Endothelial cell of hepatic sinusoid (primary cell): ENCODE results near the gene ATG2A.

Experiments
- in situ Hi-C: cut with HindIII; loops from 2 replicates; pipeline ENCODE4 v1.10.0; 2017; ENCODE audit warnings: low sequenced_read_pairs

ATG2A gene

DNA sequence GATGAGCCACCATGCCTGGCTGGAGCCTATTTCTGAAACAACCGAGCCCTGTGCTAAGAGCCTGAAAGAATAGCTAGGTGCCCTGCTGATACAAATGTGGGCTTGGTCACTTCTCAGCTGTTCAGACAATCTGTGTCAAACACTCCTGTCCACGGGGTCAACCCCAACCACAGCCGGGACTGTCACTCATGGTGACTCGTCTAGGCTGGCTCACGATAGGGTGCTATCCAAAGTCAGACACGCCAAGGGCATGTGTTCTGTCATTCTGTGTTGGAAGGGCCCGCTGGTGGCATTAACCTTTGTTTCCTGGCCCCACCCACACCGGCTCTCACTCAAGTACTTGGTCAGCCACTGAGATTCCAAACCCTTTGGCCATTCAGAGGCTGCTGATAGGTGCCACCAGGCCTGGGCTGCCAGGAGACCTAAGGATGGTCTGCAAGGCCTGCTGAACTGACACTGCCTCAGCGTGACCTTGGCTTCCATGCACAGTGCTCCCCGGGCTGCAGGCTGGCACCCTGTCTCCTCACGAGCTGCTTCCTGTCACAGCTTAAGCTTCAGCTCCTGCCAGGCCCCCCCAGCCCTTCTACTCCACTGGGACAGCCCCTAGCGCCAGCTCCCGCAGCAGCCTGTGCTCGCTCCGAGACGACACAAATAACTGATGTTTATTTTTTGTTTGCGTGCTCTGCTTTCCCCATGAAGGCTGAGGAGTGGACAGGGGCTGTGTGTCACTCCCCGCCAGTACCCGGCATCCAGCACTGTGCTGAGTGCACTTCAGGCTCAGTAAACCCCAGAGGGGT is 58.3 kb downstream of the ATG2A start:
- in situ Hi-C loops = loop anchor here (10.0 kb wide), 1 partner anchor 84 kb away; the partner anchor contains the start of gene SF1

DNA sequence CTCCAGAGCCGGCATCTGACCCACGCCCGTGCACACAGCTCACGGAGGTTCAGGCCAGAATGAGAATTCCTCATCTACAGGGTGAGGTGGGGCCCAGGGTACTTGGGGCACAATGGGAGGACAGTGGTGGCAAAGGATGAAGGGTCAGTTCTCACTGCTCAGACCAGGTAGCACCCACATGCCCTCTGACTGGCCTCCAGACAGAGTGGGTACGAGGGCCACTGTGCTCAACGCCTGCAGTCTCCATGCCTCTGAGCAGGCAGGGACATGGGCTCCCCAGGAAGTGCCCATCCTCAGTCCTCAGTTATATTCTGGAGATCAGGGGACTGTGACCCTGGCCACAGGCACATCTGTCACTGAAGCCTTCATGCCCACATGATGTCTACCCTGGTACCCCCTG is 59.5 kb downstream of the ATG2A start:
- in situ Hi-C loops = loop anchor here (10.0 kb wide), 1 partner anchor 83 kb away; the partner anchor contains the start of gene SF1

GRCh38 chr11:64856382-64857227 is 60.4 kb downstream of the ATG2A start:
- in situ Hi-C loops = loop anchor here (10.0 kb wide), 1 partner anchor 82 kb away; the partner anchor contains the start of gene SF1

DNA sequence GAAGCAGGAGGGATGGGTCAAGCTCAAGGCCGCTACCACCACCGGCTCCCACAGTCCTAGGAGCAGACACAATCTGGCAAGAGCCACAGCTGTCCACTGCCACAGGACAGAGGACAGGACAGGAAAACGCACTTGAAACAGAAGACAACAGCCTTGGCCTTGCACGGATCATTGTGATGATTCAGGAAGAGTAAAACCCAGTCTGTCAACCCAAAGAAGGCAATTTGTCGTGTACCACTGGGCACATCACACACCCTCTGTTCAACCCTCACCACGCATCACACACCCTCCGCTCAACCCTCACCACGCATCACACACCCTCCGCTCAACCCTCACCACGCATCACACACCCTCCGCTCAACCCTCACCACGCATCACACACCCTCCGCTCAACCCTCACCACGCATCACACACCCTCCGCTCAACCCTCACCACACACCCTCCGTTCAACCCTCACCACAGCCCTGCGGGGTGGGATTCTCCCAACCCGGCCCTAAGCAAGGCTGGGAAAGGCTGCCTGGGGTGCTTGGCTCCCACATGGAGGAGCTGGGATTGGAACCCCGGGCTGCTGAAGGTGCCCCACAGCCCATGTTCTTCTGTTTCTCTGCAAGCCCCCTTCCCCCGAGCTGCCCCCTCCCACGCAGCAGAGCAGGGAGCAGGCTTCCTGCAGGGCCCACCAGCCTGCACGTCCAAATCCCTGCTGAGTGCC is 61.3 kb downstream of the ATG2A start:
- in situ Hi-C loops = loop anchor here (10.0 kb wide), 1 partner anchor 81 kb away; the partner anchor contains the start of gene SF1

DNA sequence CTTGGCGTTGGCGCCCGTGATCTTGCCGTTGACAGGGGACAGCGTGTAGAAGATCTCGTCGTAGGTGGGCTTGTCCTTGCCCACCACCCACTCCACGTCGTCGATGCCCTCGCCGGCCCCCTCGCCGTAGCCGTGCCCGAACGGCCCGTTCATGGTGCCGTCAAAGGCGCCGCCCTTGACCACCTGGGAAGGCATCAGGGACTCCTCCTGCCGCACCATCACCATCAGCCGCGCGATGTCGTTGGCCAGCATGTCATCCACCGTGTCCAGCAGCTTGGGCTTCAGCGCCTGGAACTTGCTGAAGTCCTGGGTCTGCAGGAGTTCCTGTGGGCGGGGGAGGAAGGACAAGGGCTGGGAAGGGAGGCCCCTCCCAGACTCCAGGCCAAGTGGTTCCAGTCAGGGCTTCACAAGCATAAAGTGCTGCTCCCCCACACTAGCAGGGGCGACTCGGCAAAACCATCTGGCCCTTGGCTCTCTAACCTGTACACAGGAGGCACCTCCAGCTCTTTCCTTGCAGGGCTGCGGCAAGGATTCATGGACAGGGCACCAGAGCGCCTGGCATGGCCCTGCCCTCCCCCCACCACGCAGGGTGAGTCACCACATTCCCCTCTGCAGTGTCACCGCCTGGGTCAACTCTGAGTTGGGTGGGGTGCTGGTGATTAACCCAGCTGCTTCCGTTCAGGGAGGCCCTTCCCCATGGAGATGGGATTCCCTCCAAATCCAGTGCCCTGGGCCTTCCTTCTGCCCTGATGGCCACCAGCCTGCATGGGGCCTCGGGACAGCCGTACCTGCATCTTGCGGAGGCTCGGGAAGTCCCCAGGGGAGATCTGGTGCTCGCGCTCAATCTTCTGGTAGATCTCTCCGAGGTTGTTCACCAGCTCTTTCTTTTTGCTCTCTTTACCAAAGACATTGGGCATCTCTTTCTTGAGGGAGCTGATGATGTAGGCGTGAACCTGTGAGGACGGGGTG is 62.2 kb downstream of the ATG2A start:
- in situ Hi-C loops = loop anchor here (10.0 kb wide), 1 partner anchor 80 kb away; the partner anchor contains the start of gene SF1

- in situ Hi-C loops = loop anchor here (10.0 kb wide), 1 partner anchor 79 kb away; the partner anchor contains the start of gene SF1
Measured at GRCh38 chr11:64854157-64854533, 62.9 kb downstream of the ATG2A start.

DNA sequence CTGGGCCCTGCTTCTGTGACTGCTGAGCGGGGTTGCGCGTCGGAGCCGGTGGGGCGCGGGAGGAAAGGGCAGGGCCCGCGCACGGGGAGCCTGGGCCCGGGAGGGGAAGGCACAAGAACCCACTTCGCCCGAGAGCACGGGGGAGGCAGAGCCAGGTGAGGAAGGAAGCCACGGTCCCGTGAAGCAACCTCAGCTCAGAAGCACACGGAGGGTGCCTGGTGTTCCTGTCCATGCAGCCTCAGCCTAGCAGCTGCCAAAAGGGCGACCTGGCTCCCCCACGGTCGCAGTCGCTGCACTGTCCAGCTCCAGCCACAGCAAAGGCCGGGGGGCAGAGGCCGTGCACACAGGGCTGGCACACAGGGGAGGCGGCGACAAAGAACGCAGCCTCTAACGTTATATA is 63.3 kb downstream of the ATG2A start:
- in situ Hi-C loops = loop anchor here (10.0 kb wide), 1 partner anchor 79 kb away; the partner anchor contains the start of gene SF1

DNA sequence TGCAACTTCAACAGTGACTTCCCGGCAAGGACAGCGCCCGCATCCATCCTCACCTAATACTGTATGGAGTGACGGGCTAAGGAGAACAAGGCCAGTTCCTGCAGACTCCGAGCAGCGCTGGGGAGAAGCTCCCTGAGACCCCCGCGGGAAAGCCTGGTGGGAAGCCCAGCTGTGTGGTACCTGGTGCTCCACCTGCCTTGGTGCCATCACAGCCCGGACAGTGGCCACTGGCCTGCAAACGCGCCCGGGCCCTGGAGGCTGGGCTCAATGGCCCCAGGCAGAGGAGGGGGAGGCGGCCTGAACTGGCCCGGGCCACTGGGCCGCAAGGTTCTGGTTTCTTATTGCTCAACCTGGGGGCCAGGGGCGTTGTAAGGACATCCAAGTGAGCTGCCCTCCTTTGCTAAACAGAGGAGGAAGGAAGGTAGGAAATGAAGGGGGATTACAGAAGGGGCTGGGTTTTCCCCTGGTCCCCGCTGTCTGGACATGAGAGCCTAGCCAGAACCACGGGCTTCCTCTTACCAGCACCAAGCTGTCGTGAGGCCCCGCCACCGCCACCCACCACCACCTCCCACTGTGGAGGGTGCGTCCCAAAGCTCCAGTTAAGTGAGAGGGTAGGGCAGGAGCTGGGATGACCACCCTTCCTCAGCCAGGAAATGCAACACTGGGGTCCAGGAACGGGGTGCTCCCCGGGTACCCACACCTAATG is 64.1 kb downstream of the ATG2A start:
- in situ Hi-C loops = loop anchor here (10.0 kb wide), 1 partner anchor 78 kb away; the partner anchor contains the start of gene SF1

- in situ Hi-C loops = loop anchor here (10.0 kb wide), 1 partner anchor 77 kb away; the partner anchor contains the start of gene SF1
Measured at GRCh38 chr11:64851831-64852351, 65.1 kb downstream of the ATG2A start.

GRCh38 chr11:64850979-64851567 is 65.9 kb downstream of the ATG2A start:
- in situ Hi-C loops = loop anchor here (10.0 kb wide), 1 partner anchor 76 kb away; the partner anchor contains the start of gene SF1

- in situ Hi-C loops = loop anchor here (5.0 to 10.0 kb wide), 3 partner anchors 43 to 83 kb away; partner anchors contain the start of gene SF1
Measured at GRCh38 chr11:64849598-64850356, 67.2 kb downstream of the ATG2A start.

DNA sequence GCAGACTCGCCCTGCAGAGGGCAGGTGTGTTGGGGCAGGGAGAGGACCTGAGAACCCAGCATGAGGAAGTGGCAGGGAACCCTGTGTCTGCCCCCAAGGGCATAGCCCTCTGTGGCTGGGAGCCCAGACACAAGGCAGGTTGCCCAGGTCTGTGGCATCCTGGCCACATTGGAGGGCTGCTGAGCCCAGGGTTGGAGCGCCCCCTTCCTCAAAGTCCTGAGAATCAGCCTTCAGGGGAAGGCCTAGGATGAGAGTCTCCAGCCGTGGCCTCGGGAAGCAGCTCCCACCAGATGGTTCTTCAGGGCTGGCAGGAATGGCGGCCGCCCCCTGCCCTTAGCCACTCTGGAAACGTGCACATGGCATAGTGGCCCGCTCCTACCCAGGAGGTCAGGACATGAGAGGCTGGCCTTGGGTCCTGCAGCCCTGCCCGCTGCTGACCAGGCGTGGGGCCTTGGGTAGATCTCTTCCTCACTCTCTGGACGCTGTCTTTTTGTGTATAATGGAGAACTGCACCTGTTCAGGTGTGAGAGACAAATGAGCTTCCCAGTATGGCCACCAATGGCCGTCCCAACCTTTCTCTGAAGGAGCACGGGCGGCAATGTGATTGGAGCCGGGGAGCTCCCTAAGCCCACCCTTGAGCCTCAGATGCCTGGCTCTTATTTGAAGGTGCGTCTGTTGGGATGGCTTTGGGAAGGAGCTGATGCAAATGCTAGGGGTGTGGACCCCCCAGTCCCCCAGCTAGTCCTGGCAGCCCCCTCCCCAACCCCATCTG is 68.0 kb downstream of the ATG2A start:
- in situ Hi-C loops = loop anchor here (5.0 kb wide), 2 partner anchors 43 to 83 kb away; no protein-coding TSS in a partner anchor

GRCh38 chr11:64848214-64848825 is 68.7 kb downstream of the ATG2A start:
- in situ Hi-C loops = loop anchor here (5.0 kb wide), 2 partner anchors 44 to 84 kb away; no protein-coding TSS in a partner anchor

- in situ Hi-C loops = loop anchor here (5.0 kb wide), 2 partner anchors 45 to 85 kb away; no protein-coding TSS in a partner anchor
Measured at GRCh38 chr11:64846998-64847666, 69.9 kb downstream of the ATG2A start.

DNA sequence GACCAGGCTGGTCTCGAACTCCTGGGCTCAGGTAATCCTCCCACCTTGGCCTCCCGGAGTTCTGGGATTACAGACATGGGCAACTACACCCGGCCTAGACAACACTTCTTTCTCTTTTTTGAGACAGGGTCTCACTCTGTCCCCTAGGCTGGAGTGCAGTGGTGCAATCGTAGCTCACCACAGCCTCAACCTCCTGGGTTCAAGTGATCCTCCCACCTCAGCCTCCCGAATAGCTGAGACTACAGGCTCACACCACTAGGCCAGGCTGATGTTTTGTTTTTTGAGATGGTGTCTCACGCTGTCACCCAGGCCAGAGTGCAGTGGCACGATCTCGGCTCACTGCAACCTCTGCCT is 71.3 kb downstream of the ATG2A start:
- in situ Hi-C loops = loop anchor here (5.0 kb wide), 2 partner anchors 47 to 87 kb away; no protein-coding TSS in a partner anchor
